Glutamatergic neuron (in vitro differentiated cells): Measurements from ENCODE around the gene SLC2A6. TPM values are rescaled to one million over a fixed set of nuclear protein-coding genes. Genes with fewer than 3 reads are reported as not detected.

Experiments used
- DNase-seq: peaks from one replicate; pipeline ENCODE4 v3.0.0; 2022
- H3K27ac Mint-ChIP-seq: one replicate; pipeline ENCODE4 v1.8.0; 2020; ENCODE audit warnings: mild to moderate bottlenecking, mixed read lengths, inconsistent platforms; ENCODE audit not compliant: unreplicated experiment
- H3K27me3 Mint-ChIP-seq: one replicate; pipeline ENCODE4 v1.8.0; 2020; ENCODE audit warnings: mild to moderate bottlenecking, moderate library complexity, mixed read lengths, inconsistent platforms; ENCODE audit not compliant: unreplicated experiment
- H3K36me3 Mint-ChIP-seq: one replicate; pipeline ENCODE4 v1.8.0; 2020; ENCODE audit warnings: mild to moderate bottlenecking, mixed read lengths, inconsistent platforms; ENCODE audit not compliant: unreplicated experiment
- H3K4me1 Mint-ChIP-seq: one replicate; pipeline ENCODE4 v1.8.0; 2020; ENCODE audit warnings: mild to moderate bottlenecking, low read depth, mixed read lengths, inconsistent platforms; ENCODE audit not compliant: unreplicated experiment
- H3K4me3 Mint-ChIP-seq: one replicate; pipeline ENCODE4 v1.8.0; 2020; ENCODE audit warnings: mild to moderate bottlenecking, mixed read lengths, inconsistent platforms; ENCODE audit not compliant: unreplicated experiment
- H3K9me3 Mint-ChIP-seq: one replicate; pipeline ENCODE4 v1.8.0; 2020; ENCODE audit warnings: mild to moderate bottlenecking, moderate library complexity, mixed read lengths, inconsistent platforms; ENCODE audit not compliant: unreplicated experiment
- CTCF ChIP-seq: fragments of 200-600 bp; sonication (generic); IDR thresholded peaks from one replicate; pipeline ENCODE4 v1.5.0; 2021; ENCODE audit not compliant: partially characterized antibody, unreplicated experiment
- total RNA-seq: library from RNA; stranded (reverse); fragmentation: NEBNext Ultra II Directional; extraction: Animal tissue kit (Norgen Biotek cat#: 25700); gene quantifications from one replicate; pipeline ENCODE4 v1.2.1, GENCODE V29; 2021; ENCODE audit not compliant: unreplicated experiment

Gene SLC2A6
- total RNA-seq, 1 donor from 2014 or later: 104 TPM

- Mint-ChIP-seq H3K36me3 (no peaks in the 10 kb centered on the region), H3K4me3 (no peak overlapping the region), H3K4me1 (peaks cover 7% of the 10 kb centered on the region), H3K27ac (no peak overlapping the region), H3K9me3 (peaks cover 10% of the 10 kb centered on the region), H3K27me3 (peaks cover 8% of the 10 kb centered on the region)
- no peak for DNase-seq
- TF ChIP-seq CTCF: peak; percentile 2
Measured at GRCh38 chr9:133475292-133476012, 3.4 kb downstream of the SLC2A6 start.

DNA sequence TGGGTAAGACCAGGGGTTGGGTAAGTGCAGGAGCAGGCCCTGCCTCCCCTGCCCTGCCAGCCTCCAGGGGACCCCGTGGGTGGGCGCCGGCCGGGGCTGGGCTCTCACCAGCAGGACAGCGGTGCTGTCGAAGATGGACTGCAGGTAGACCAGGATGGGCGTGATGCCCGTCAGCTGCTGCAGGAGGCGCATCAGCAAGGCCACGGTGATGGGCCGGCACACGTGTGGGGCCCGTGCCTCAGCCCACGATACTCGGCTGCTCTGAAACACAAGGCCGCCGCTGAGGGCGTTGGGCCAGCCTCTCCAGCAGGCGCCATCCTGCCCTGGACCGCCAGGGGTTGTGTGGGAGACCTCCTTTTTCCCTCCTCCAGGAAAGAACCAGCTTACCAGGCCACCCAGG is 4.0 kb downstream of the SLC2A6 start:
- Mint-ChIP-seq H3K9me3 (peaks cover 14% of the 10 kb centered on the region), H3K4me3 (no peak overlapping the region), H3K4me1 (peaks cover 6% of the 10 kb centered on the region), H3K36me3 (no peaks in the 10 kb centered on the region), H3K27ac (no peak overlapping the region), H3K27me3 (peaks cover 13% of the 10 kb centered on the region)
- no peak for TF ChIP-seq CTCF
- DNase-seq: no peak

- Mint-ChIP-seq H3K9me3 (peaks cover 16% of the 10 kb centered on the region), H3K4me3 (no peak overlapping the region), H3K4me1 (peaks cover 5% of the 10 kb centered on the region), H3K27me3 (peaks cover 16% of the 10 kb centered on the region), H3K36me3 (no peaks in the 10 kb centered on the region), H3K27ac (no peak overlapping the region)
- no peak for DNase-seq
- TF ChIP-seq CTCF: no peak
Measured at GRCh38 chr9:133474215-133474614, 4.7 kb downstream of the SLC2A6 start.

DNA sequence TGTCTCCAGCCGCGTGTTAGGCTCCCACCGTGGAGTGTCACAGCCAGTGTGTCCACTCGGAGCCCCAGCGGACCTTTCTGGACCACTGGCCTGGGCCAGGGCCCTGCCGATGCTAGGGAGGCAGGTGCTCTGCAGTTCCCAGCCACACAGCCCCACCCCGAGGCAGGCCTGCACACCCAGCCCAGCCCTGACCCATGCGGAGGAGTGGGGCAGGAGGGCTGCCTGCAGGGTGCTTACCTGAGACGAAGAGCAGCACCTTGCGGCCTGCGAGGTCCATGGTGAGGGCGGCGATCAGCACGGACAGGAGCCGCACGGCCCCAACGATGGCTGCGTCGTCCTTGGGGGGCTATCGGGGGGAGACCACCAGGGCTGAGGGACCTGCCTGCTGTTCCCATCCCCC is 5.2 kb downstream of the SLC2A6 start:
- no peak for TF ChIP-seq CTCF
- Mint-ChIP-seq H3K27ac (no peak overlapping the region), H3K4me3 (no peak overlapping the region)

GRCh38 chr9:133472753-133473378 is 6.0 kb downstream of the SLC2A6 start:
- H3K4me3 Mint-ChIP-seq: no peak overlapping the region
- H3K9me3 Mint-ChIP-seq: peaks cover 23% of the 10 kb centered on the region
- no peaks in the 10 kb centered on the region for H3K36me3 Mint-ChIP-seq
- no peak for DNase-seq
- TF ChIP-seq CTCF: no peak
- no peak overlapping the region for H3K27ac Mint-ChIP-seq
- H3K4me1 Mint-ChIP-seq: peaks cover 5% of the 10 kb centered on the region
- H3K27me3 Mint-ChIP-seq: peaks cover 21% of the 10 kb centered on the region

More for the DNA sequence above, 5.2 kb downstream of the SLC2A6 start:
- Mint-ChIP-seq H3K36me3 (no peaks in the 10 kb centered on the region), H3K27me3 (peaks cover 16% of the 10 kb centered on the region), H3K4me1 (peaks cover 5% of the 10 kb centered on the region), H3K9me3 (peaks cover 16% of the 10 kb centered on the region)
- no peak for DNase-seq
